GM18951 (cell line): Measurements from ENCODE around the gene HTR5A.
"Not testable (repeated sequence)": the region's sequence is repeated elsewhere in the genome, so short reads cannot be mapped to it uniquely, and the experiment has no call there.

Source experiments
- POLR2A ChIP-seq: IDR thresholded peaks from 4 replicates; pipeline ENCODE4 v1.6.1; 2011; ENCODE audit warnings: mild to moderate bottlenecking; ENCODE audit not compliant: insufficient read length, insufficient read depth; ENCODE audit errors: extremely low read depth
- in situ Hi-C: fragments of 300-500 bp; cut with MboI; formaldehyde crosslinking; loops from one replicate; pipeline ENCODE4 v1.12.0; 2022; ENCODE audit warnings: low sequenced_read_pairs, mixed read lengths, inconsistent platforms; ENCODE audit not compliant: unreplicated experiment

Gene HTR5A

GRCh38 chr7:155069992-155070751 is at the start of gene HTR5A:
HTR5A (plus strand) TSS chr7:155070324; CDS start chr7:155070900, 576 bp downstream.
- no peak for TF ChIP-seq POLR2A
- in situ Hi-C loops: no loop called here

GRCh38 chr7:155020996-155021395 is 49.1 kb upstream of the HTR5A start:
- in situ Hi-C loops: no loop called here
- TF ChIP-seq POLR2A: no peak

DNA sequence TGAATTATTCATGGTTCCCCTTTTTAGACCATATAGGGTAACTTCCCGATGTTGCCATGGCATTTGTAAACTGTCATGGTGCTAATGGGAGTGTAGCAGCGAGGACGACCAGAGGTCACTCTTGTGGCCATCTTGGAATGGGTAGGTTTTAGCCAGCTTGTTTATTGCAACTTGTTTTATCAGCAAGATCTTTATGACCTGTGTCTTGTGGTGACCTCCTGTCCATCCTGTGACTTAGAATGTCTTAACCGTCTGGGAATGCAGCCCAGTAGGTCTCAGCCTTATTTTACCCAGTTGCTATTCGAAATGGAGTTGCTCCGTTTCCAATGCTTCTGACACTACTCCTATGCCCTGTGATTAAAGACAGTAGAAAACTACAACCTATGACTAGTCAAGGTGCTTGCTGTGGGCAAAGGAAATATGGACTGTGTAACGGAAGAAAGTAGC is 48.4 kb upstream of the HTR5A start:
- in situ Hi-C loops: no loop called here
- TF ChIP-seq POLR2A: no peak

DNA sequence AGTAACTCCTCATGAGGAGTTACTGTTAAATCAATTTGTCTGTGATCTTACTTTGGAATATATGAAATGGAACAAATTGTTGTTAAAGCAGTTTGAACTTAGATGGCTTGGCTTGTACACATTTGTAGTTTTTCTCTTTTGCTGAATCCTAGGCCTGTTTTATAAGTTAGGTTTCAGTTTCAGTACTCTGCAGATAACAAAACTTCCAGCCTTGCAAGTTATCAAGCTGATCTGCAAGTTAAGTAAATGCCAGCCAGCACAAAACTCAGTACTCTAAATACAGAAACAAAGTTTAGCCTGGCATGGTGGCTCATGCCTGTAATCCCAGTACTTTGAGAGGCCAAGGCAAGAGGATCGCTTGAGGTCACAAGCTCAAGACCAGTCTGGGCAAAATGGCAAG is 42.2 kb upstream of the HTR5A start:
- no peak for TF ChIP-seq POLR2A
- in situ Hi-C loops: no loop called here

- in situ Hi-C loops: no loop called here
- no peak for TF ChIP-seq POLR2A
Observed at GRCh38 chr7:155032978-155033377, 37.1 kb upstream of the HTR5A start.

GRCh38 chr7:155034495-155034894 is 35.6 kb upstream of the HTR5A start:
- in situ Hi-C loops: not testable (repeated sequence)

- in situ Hi-C loops: no loop called here
- no peak for TF ChIP-seq POLR2A
Observed at GRCh38 chr7:155038335-155038734, 31.8 kb upstream of the HTR5A start.

- no peak for TF ChIP-seq POLR2A
- in situ Hi-C loops: no loop called here
Observed at GRCh38 chr7:155043756-155044155, 26.4 kb upstream of the HTR5A start.

GRCh38 chr7:155048006-155048405 is 22.1 kb upstream of the HTR5A start:
- TF ChIP-seq POLR2A: no peak
- in situ Hi-C loops: no loop called here

DNA sequence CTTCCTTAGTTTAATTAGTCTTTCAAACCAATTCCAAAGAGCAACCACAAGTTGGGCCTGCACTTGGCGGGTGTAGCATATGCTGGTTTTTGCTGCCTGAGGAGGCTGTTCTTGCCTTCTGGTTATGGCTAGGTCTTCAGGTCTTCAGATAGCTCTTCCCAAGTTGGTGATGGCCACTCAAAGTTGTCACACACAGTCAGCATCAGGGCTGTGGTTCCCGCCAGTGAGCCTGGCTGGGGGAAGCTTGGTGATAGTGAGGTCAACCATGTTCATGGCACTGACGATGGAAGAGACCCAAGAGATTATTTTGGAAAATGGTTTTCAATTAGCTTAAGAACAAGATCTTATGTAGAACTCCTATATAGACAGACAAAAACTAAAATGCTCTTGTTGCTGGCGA is 18.8 kb upstream of the HTR5A start:
- no peak for TF ChIP-seq POLR2A
- in situ Hi-C loops: no loop called here

DNA sequence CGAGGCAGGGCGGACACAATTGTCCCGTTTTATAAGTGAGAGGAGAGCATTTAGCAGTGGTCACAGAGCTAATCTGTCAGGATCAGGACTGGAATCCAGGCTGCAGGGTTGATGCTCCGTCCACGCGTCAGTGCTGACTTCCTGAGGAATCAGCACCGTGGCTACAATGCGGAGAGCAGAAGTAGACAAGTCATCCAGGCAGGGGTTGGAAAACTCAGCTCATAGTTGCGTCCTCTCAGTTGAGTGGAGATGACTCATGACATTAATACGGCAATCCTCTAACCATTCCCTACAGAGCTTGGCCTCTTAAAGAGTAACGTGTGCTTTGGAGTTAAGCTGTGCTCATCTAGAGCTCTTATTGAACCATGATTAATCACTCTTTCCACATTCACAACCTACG is 17.1 kb upstream of the HTR5A start:
- in situ Hi-C loops: no loop called here
- TF ChIP-seq POLR2A: no peak

- TF ChIP-seq POLR2A: no peak
- in situ Hi-C loops: no loop called here
Observed at GRCh38 chr7:155054761-155055160, 15.4 kb upstream of the HTR5A start.

DNA sequence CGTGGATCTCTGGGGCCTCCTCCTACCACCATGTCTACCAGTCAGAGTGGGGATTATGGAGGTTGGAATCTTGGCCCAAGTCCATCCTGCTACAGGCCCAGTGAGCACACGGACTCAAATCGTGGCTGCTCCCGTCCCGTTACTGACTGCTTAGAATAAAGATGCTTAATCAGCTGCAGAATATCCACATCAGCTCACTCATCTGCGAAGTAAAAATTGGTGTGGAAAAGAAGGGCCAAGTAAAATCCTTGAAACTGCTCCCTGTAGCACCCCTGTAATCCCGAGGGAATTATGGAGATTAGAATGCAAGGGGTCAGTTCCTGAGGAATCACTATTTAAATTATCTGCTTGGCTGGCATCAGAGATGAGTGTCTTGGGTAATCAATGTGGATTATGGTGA is 13.0 kb upstream of the HTR5A start:
- TF ChIP-seq POLR2A: no peak
- in situ Hi-C loops: no loop called here

GRCh38 chr7:155058896-155059295 is 11.2 kb upstream of the HTR5A start:
- TF ChIP-seq POLR2A: no peak
- in situ Hi-C loops: no loop called here

DNA sequence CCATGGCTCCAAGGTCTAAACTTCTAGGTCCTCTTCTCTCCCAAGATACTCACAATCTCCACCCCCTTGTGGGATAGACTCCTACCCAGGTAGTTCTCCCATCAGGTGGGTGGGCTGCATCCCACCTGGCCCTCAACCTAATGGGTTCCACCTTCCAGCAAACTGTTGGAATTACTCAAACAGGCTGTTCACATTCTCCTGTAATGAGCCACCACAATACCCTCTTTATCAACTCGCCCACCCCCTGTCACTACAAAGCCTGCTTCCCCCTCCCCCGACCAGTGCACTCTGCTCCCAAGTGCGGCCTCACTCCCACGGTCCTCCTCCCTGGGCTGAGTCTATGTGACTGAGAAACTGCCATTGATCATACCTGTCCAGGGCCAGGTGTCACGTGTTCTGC is 10.4 kb upstream of the HTR5A start:
- in situ Hi-C loops: no loop called here
- no peak for TF ChIP-seq POLR2A
